Measurements from ENCODE around the gene CASTOR1.

CASTOR1 gene

GRCh38 chr22:30297991-30298701, 8.8 kb upstream of the CASTOR1 start:
- ChIA-PET CTCF (interaction anchor here (1.2 to 1.5 kb wide), 2 partner anchors 9 to 30 kb away, joined by 3 read pairs; no protein-coding TSS in a partner anchor), POLR2A (no interaction called here)
- Histone ChIP-seq H3K36me3 (ENCODE audit: control insufficient read depth in 2 of 2, insufficient read depth in 1 of 2, low read length in 2 of 2) (peaks cover 3 to 85% of the 10 kb centered on the region in 2 experiments; a peak in 2 of 3 replicates), H3K4me1 (ENCODE audit: control insufficient read depth, insufficient read depth, low read length) (no peaks in the 10 kb centered on the region), H3K4me3 (ENCODE audit: low read depth, low read length) (no peak overlapping the region), H3K9me3 (ENCODE audit: control insufficient read depth, insufficient read depth, low read depth, low read length) (no peaks in the 10 kb centered on the region), H3K27ac (ENCODE audit: extremely low read depth, low read depth, low read length) (no peak overlapping the region)
- TF ChIP-seq ZNF555 (tag by site-specific recombination; conservative IDR thresholded peaks at IDR 0.05) (no peak), GLIS1 (tag by site-specific recombination; IDR thresholded peaks at IDR 0.05) (peak; percentile 22; the same call in 1 of the 2 replicates)

GRCh38 chr22:30297276-30297990, 8.1 kb upstream of the CASTOR1 start:
- TF ChIP-seq ZNF311 (tag by site-specific recombination; IDR thresholded peaks at IDR 0.05; ENCODE audit: borderline replicate concordance) (no peak), ZBTB11 (tag by site-specific recombination; conservative IDR thresholded peaks at IDR 0.05; ENCODE audit: low read depth) (no peak), ZBTB8A (tag by site-specific recombination; IDR thresholded peaks at IDR 0.05) (no peak), ZNF112 (tag by site-specific recombination; IDR thresholded peaks at IDR 0.05) (no peak), ZNF658 (tag by site-specific recombination; IDR thresholded peaks at IDR 0.05) (no peak), ZNF16 (tag by site-specific recombination; IDR thresholded peaks at IDR 0.05; ENCODE audit: low read depth) (no peak), BCL11B (tag by site-specific recombination; IDR thresholded peaks at IDR 0.05; ENCODE audit: low read depth) (no peak), SP7 (tag by site-specific recombination; IDR thresholded peaks at IDR 0.05) (no peak), SETDB1 (IDR thresholded peaks at IDR 0.05; ENCODE audit: insufficient read length, low read length) (no peak), ZNF10 (tag by site-specific recombination; IDR thresholded peaks at IDR 0.05) (no peak)
- H3K27ac ChIP-seq (ENCODE audit: extremely low read depth, low read depth, low read length), result no peak overlapping the region
- no peaks in the 10 kb centered on the region for H3K9me3 ChIP-seq (ENCODE audit: control insufficient read depth, insufficient read depth, low read depth, low read length)
- H3K4me3 ChIP-seq (ENCODE audit: low read depth, low read length), result no peak overlapping the region
- POLR2A ChIA-PET, result no interaction called here
- H3K36me3 ChIP-seq (ENCODE audit: control insufficient read depth in 2 of 2, insufficient read depth in 1 of 2, low read length in 2 of 2), result peaks cover 3 to 86% of the 10 kb centered on the region in 2 experiments; a peak in 2 of 3 replicates
- H3K4me1 ChIP-seq (ENCODE audit: control insufficient read depth, insufficient read depth, low read length), result no peaks in the 10 kb centered on the region
- CTCF ChIA-PET, result interaction anchor here (0.7 to 2.2 kb wide), 4 partner anchors 10 to 552 kb away, joined by 3 to 8 read pairs (median 3); no protein-coding TSS in a partner anchor

- H3K27ac ChIP-seq (ENCODE audit: extremely low read depth, low read depth, low read length), result no peak overlapping the region
- CTCF ChIA-PET, result interaction anchor here (0.6 to 2.2 kb wide), 4 partner anchors 9 to 31 kb away, joined by 3 to 8 read pairs (median 3); no protein-coding TSS in a partner anchor
These were observed 7.5 kb upstream of the CASTOR1 start for GRCh38 chr22:30296833-30297232.

More at GRCh38 chr22:30296833-30297232, 7.5 kb upstream of the CASTOR1 start:
- POLR2A ChIA-PET, result no interaction called here
- no peak for TF ChIP-seq SP7 (tag by site-specific recombination; IDR thresholded peaks at IDR 0.05)
- no peak for TF ChIP-seq ZNF629 (tag by site-specific recombination; IDR thresholded peaks at IDR 0.05)
- 0 out of 2 replicates have a peak, but pooled peaks have one; percentile 50 for TF ChIP-seq KLF17 (tag by site-specific recombination; IDR thresholded peaks at IDR 0.05)
- TF ChIP-seq ZNF146 (tag by site-specific recombination; IDR thresholded peaks at IDR 0.05), result no peak
- TF ChIP-seq ZIC2 (tag by site-specific recombination; IDR thresholded peaks at IDR 0.05), result peak; percentile 81
- H3K9me3 ChIP-seq (ENCODE audit: control insufficient read depth, insufficient read depth, low read depth, low read length), result no peaks in the 10 kb centered on the region
- H3K4me1 ChIP-seq (ENCODE audit: control insufficient read depth, insufficient read depth, low read length), result no peaks in the 10 kb centered on the region
- no peak overlapping the region for H3K4me3 ChIP-seq (ENCODE audit: low read depth, low read length)
- H3K36me3 ChIP-seq (ENCODE audit: control insufficient read depth in 2 of 2, insufficient read depth in 1 of 2, low read length in 2 of 2), result peaks cover 3 to 86% of the 10 kb centered on the region in 2 experiments; a peak in 2 of 3 replicates
